ENCODE measurements around the gene CPNE4. TPM values are rescaled to one million over a fixed set of nuclear protein-coding genes. Genes with fewer than 3 reads are reported as not detected.

CPNE4 gene
- total and polyA plus RNA-seq, 9 of the 15 experiments (the other 6 are each of a cell fraction or from before 2014, with no cell fraction given) = not detected

GRCh38 chr3:131901686-131902085 lies 133.1 kb downstream of the CPNE4 start:
- Histone ChIP-seq H3K4me1 (replicated peaks in 1 of 2; ENCODE audit: control insufficient read depth in 2 of 2, insufficient read depth in 2 of 2, low read length in 2 of 2) (no peaks in the 10 kb centered on the region), H3K79me2 (ENCODE audit: control insufficient read depth, insufficient read depth, low read length) (no peaks in the 10 kb centered on the region), H3K27me3 (ENCODE audit: control insufficient read depth in 2 of 2, insufficient read depth in 2 of 2, low read length in 2 of 2) (no peaks in the 10 kb centered on the region), H3K36me3 (ENCODE audit: control insufficient read depth, insufficient read depth, low read length) (no peaks in the 10 kb centered on the region), H3K9me3 (replicated peaks; ENCODE audit: control insufficient read depth, insufficient read depth, low read depth, low read length) (no peaks in the 10 kb centered on the region), H3K27ac (ENCODE audit: extremely low read depth, low read depth, low read length) (no peak overlapping the region), H2AFZ (ENCODE audit: low read depth, low read length) (no peak overlapping the region), H3K4me3 (no peak overlapping the region), H3K4me2 (ENCODE audit: insufficient read depth, low read length) (no peak overlapping the region), H4K20me1 (replicated peaks; ENCODE audit: control insufficient read depth, insufficient read depth, low read length) (no peaks in the 10 kb centered on the region), H3K9me1 (ENCODE audit: control insufficient read depth, insufficient read depth, low read length) (no peaks in the 10 kb centered on the region), H3K9ac (ENCODE audit: insufficient read depth in 1 of 2, low read depth in 2 of 2, low read length in 2 of 2) (no peak overlapping the region)
- ChIA-PET POLR2A (no interaction called here), CTCF (ENCODE audit: low intra/inter-chr PET ratio) (no interaction called here)
- BruUV-seq (replicated peaks) = no TSS peak
- ATAC-seq = no peak
- intact Hi-C loops (cut with micrococcal nuclease) = no loop called here
- 0% methylated on average over 1 of the region's 1 CpG for WGBS (ENCODE audit: insufficient coverage, low coverage, missing lambda C conversion rate)
- FAIRE-seq = no peak
- in situ Hi-C loops (cut with MboI) = no loop called here
- TF ChIP-seq ZNF830 (CRISPR knock-in tag; IDR thresholded peaks at IDR 0.05) = no peak
- no peak for DNase-seq (ENCODE audit: extremely low read depth in 1 of 4, low spot score in 3 of 4)

GRCh38 chr3:131900891-131901290 lies 133.9 kb downstream of the CPNE4 start:
- in situ Hi-C loops (cut with MboI) = no loop called here
- BruUV-seq (replicated peaks) = no TSS peak

More at GRCh38 chr3:131900891-131901290, 133.9 kb downstream of the CPNE4 start:
- Histone ChIP-seq H3K4me3 (no peak overlapping the region), H3K9me3 (replicated peaks; ENCODE audit: control insufficient read depth, insufficient read depth, low read depth, low read length) (no peaks in the 10 kb centered on the region), H4K20me1 (replicated peaks; ENCODE audit: control insufficient read depth, insufficient read depth, low read length) (no peaks in the 10 kb centered on the region), H3K36me3 (ENCODE audit: control insufficient read depth, insufficient read depth, low read length) (no peaks in the 10 kb centered on the region), H3K4me1 (replicated peaks in 1 of 2; ENCODE audit: control insufficient read depth in 2 of 2, insufficient read depth in 2 of 2, low read length in 2 of 2) (no peaks in the 10 kb centered on the region), H3K9me1 (ENCODE audit: control insufficient read depth, insufficient read depth, low read length) (no peaks in the 10 kb centered on the region), H3K79me2 (ENCODE audit: control insufficient read depth, insufficient read depth, low read length) (no peaks in the 10 kb centered on the region), H3K27ac (ENCODE audit: extremely low read depth, low read depth, low read length) (no peak overlapping the region), H2AFZ (ENCODE audit: low read depth, low read length) (no peak overlapping the region), H3K27me3 (ENCODE audit: control insufficient read depth in 2 of 2, insufficient read depth in 2 of 2, low read length in 2 of 2) (no peaks in the 10 kb centered on the region), H3K4me2 (ENCODE audit: insufficient read depth, low read length) (no peak overlapping the region), H3K9ac (ENCODE audit: insufficient read depth in 1 of 2, low read depth in 2 of 2, low read length in 2 of 2) (no peak overlapping the region)
- intact Hi-C loops (cut with micrococcal nuclease) = no loop called here
- WGBS (ENCODE audit: insufficient coverage, low coverage, missing lambda C conversion rate) = 0% methylated on average over 1 of the region's 1 CpG
- CTCF ChIA-PET (ENCODE audit: low intra/inter-chr PET ratio) = no interaction called here
- FAIRE-seq (no peak), ATAC-seq (no peak), DNase-seq (ENCODE audit: extremely low read depth in 1 of 4, low spot score in 3 of 4) (no peak)
- no peak for TF ChIP-seq MEF2D (tag; conservative IDR thresholded peaks at IDR 0.05; ENCODE audit: low read depth)
- TF ChIP-seq ZNF324 (CRISPR knock-in tag; IDR thresholded peaks at IDR 0.05) = no peak
- no peak for TF ChIP-seq SMARCA4 (IDR thresholded peaks at IDR 0.05)
- TF ChIP-seq RREB1 (CRISPR knock-in tag; IDR thresholded peaks at IDR 0.05) = no peak
- no peak for TF ChIP-seq ZNF431 (CRISPR knock-in tag; IDR thresholded peaks at IDR 0.05)
- TF ChIP-seq BCLAF1 (IDR thresholded peaks at IDR 0.05; ENCODE audit: borderline replicate concordance in 1 of 2, control insufficient read depth in 1 of 2, low read depth in 2 of 2, low read length in 1 of 2) = no peak
- no peak for TF ChIP-seq ZBTB8A (IDR thresholded peaks at IDR 0.05; ENCODE audit: partially characterized antibody)
- POLR2A ChIA-PET = no interaction called here

Data from K562 (cell line).